HG03103 (cell line): Measurements from ENCODE around the gene KRT82.
"Not testable (repeated sequence)": the region's sequence is repeated elsewhere in the genome, so short reads cannot be mapped to it uniquely, and the experiment has no call there.

Source experiments
- ATAC-seq: cut with Tn5 transposase; IDR thresholded peaks from one replicate; pipeline ENCODE4 v1.9.1; 2021; ENCODE audit warnings: low read depth; ENCODE audit not compliant: unreplicated experiment

The KRT82 gene

GRCh38 chr12:52413782-52414345, 7.7 kb upstream of the KRT82 start:
- no peak for ATAC-seq

GRCh38 chr12:52413202-52413601, 7.1 kb upstream of the KRT82 start:
- ATAC-seq: no peak

- no peak for ATAC-seq
Measured at GRCh38 chr12:52411815-52412214, 5.7 kb upstream of the KRT82 start.

- not testable (repeated sequence) for ATAC-seq
Measured at GRCh38 chr12:52410589-52411248, 4.6 kb upstream of the KRT82 start.

- no peak for ATAC-seq
Measured at GRCh38 chr12:52407918-52408317, 1.8 kb upstream of the KRT82 start.

- ATAC-seq: no peak
Measured at GRCh38 chr12:52404951-52405350, 1.2 kb downstream of the KRT82 start.

GRCh38 chr12:52403561-52403960, 2.6 kb downstream of the KRT82 start:
- no peak for ATAC-seq

GRCh38 chr12:52402873-52403540, 3.1 kb downstream of the KRT82 start:
- ATAC-seq: no peak

- no peak for ATAC-seq
Measured at GRCh38 chr12:52402377-52402776, 3.8 kb downstream of the KRT82 start.

GRCh38 chr12:52401926-52402325, 4.2 kb downstream of the KRT82 start:
- no peak for ATAC-seq

- ATAC-seq: no peak
Measured at GRCh38 chr12:52401526-52401925, 4.6 kb downstream of the KRT82 start.

GRCh38 chr12:52400906-52401305, 5.2 kb downstream of the KRT82 start:
- ATAC-seq: no peak

- ATAC-seq: no peak
Measured at GRCh38 chr12:52399756-52400155, 6.4 kb downstream of the KRT82 start.

GRCh38 chr12:52398176-52398575, 8.0 kb downstream of the KRT82 start:
- no peak for ATAC-seq

GRCh38 chr12:52396656-52397055, 9.5 kb downstream of the KRT82 start:
- no peak for ATAC-seq

GRCh38 chr12:52395761-52396434, 10.2 kb downstream of the KRT82 start:
- ATAC-seq: no peak

GRCh38 chr12:52394836-52395405, 11.2 kb downstream of the KRT82 start:
- ATAC-seq: no peak

GRCh38 chr12:52392465-52393007, 13.6 kb downstream of the KRT82 start:
- ATAC-seq: no peak

GRCh38 chr12:52391618-52392002, 14.5 kb downstream of the KRT82 start:
- ATAC-seq: no peak

- no peak for ATAC-seq
Measured at GRCh38 chr12:52390739-52391617, 15.2 kb downstream of the KRT82 start.
